ENCODE measurements around the gene MMP19.
A peak's percentile ranks its signal among the peaks of the same experiment; 100 is the strongest.
"Not testable (repeated sequence)": the region's sequence is repeated elsewhere in the genome, so short reads cannot be mapped to it uniquely, and the experiment has no call there.

MMP19 gene, protein sequence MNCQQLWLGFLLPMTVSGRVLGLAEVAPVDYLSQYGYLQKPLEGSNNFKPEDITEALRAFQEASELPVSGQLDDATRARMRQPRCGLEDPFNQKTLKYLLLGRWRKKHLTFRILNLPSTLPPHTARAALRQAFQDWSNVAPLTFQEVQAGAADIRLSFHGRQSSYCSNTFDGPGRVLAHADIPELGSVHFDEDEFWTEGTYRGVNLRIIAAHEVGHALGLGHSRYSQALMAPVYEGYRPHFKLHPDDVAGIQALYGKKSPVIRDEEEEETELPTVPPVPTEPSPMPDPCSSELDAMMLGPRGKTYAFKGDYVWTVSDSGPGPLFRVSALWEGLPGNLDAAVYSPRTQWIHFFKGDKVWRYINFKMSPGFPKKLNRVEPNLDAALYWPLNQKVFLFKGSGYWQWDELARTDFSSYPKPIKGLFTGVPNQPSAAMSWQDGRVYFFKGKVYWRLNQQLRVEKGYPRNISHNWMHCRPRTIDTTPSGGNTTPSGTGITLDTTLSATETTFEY

DNA sequence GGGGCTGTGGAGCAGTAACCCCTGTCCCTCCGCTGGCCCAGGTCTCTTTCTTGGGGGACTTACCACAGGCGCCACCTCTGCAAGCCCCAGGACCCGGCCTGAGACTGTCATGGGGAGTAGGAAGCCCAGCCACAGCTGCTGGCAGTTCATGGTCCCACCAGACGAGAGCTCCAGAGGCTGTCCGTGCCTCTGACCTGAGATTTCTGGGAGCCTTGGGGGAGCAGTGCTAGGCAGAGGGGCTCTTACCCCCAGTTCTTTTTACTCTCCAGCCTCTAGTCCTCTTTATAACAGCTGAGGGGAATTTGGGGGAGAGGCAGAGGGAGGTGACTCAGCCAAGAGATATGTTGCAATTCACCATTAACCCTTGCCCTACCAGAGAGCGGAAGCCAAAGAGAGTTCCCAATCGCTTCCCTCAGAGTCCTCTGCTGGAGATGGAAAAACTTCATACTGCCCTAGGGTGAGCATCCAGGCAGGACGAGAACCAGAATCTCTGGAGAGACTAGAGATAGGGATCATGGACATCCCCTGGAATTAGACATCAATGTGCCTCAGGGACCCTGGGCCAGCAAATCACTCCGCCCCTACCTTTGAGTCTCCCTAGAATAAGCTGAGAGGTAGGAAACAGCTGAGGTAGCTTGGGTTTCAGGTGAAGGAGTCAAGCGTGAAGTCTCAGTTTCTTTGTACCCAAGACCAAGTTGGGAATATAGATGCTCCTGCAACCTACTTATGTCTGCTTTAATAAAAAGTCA lies at the start of gene MMP19:
TSS of gene MMP19 (minus strand) at position 256 of the 749 bp plus-strand sequence. CDS start at position 150, 106 bp downstream.
- DNase-seq = peak; percentile 34

GRCh38 chr12:55891310-55891709 lies 48.6 kb upstream of the MMP19 start:
- DNase-seq = no peak

DNA sequence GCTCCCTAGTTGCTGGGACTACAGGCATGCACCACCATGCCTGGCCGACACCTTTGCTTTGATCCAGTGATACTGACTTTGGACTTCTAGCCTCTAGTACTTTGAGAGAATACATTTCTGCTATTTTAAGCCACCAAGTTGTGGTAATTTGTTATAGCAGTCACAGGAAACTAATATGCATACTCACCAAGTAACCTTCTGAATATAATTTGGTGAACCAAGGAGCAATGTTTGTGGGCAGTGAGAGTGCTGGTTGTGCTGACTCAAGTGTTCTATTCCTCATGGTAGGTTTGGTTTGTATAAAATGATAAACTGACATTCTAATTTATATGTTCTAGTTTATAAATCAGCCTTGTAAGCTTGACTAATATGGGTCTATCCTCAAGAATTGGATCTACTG lies 42.4 kb upstream of the MMP19 start:
- no peak for DNase-seq

GRCh38 chr12:55877824-55878223 lies 35.1 kb upstream of the MMP19 start:
- no peak for DNase-seq

DNA sequence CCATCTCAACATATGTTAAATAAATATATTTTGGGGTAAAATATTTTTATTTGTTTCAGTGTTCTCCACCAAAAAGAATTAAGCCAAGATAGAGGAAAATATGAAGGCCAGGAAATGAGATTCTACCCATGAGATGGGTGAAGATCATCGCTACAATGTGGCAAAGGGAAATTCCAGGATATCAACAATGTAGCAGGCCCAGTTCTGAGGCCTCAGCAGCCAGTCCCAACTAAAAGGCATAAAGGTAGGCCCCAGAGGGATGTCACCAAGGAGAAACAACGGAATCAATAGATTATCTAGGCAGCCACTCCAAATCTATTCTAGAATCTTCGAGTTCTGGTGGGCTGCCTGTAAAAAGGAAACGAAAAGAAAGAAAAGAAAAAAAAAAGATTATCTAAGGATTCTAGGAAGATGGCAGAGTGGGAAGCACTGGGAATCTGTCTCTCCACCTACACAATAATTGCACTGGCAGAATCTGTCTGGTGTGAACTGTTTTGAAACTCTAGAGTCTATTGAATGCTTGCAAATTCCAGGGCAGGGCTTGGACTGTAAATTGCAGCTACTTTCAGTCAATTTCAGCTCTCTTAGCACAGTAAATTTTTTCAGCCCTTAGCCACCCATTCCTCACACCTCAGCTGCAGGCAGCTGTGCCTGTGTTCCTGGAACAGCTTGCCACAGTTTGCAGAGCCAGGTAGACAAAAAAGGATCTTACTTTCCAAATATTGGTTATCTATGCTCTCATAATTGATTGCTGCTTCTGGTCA lies 33.1 kb upstream of the MMP19 start:
- DNase-seq = no peak

GRCh38 chr12:55874443-55874842 lies 31.7 kb upstream of the MMP19 start:
- DNase-seq = no peak

GRCh38 chr12:55866454-55867004 lies 23.8 kb upstream of the MMP19 start:
- not testable (repeated sequence) for DNase-seq

- DNase-seq = no peak
Observed at GRCh38 chr12:55865327-55865726, 22.6 kb upstream of the MMP19 start.

DNA sequence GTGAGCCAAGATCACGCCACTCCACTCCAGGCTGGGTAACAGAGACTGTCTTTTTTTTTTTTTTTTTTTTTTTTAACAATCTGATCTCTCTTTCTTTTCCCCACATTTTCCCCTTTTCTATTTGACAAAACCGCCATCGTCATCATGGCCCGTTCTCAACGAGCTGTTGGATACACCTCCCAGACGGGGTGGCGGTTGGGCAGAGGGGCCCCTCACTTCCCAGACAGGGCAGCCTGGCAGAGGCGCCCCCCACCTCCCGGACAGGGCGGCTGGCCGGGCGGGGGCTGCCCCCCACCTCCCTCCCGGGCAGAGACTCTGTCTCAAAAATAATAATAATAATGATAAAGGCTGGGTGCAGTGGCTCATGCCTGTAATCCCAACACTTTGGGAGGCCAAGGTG lies 20.2 kb upstream of the MMP19 start:
- not testable (repeated sequence) for DNase-seq

GRCh38 chr12:55862286-55862685 lies 19.6 kb upstream of the MMP19 start:
- no peak for DNase-seq

GRCh38 chr12:55861871-55862270 lies 19.1 kb upstream of the MMP19 start:
- DNase-seq = no peak

DNA sequence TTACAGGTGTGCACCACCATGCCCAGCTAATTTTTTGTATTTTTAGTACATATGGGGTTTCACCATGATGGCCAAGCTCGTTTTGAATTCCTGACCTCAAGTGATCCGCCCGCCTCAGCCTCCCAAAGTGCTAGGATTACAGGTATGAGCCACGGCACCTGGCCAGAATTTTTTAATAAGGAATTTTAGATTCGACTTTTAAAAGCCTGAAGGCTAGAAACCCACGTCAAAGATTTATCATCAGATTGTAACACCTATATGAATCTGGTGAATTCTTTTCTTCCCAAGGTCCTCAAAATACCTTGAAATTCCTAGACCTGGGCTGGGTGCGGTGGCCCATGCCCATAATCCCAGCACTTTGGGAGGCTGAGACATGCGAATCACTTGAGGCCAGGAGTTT lies 18.7 kb upstream of the MMP19 start:
- DNase-seq = no peak

DNA sequence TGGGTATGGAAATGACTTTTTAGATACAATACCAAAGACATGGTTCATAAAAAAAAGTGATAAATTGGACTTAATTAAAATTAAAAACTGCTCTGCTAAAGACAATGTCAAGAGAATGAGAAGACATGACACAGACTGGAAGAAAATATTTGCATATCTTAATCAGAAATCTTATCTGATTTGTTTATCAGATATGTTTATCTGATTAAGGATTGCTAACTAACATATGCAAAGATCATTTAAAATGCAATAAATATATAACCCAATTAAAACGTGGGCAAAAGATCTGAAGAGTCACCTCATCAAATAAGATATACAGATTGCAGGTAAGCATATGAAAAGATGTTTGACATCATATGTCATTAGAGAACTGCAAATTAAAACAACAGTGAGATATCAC lies 10.0 kb upstream of the MMP19 start:
- DNase-seq = no peak

GRCh38 chr12:55850893-55851292 lies 8.2 kb upstream of the MMP19 start:
- DNase-seq = peak; percentile 5

DNA sequence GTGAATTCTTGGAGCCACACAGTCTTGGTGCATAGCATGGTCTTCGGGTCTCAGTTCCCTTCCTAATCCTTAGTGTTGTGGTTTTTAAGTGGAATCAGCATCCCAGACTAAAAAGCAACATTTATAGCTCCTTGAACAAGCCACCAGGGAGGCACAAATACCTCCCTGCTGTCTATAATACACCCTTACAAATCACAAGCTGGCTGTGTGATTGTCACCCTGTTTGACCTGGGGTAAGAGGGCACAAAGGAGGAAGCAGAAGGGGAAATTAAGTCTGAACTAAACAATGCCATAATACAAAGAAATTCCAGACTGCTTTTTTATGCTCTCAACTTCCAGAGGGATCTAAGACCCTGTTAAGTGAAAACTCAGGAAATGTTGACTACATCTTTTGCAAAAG lies 7.7 kb upstream of the MMP19 start:
- DNase-seq = peak; percentile 5

GRCh38 chr12:55849616-55850343 lies 7.0 kb upstream of the MMP19 start:
- DNase-seq = peak; percentile 19

GRCh38 chr12:55847603-55848291 lies 5.0 kb upstream of the MMP19 start:
- peak; percentile 39 for DNase-seq

DNA sequence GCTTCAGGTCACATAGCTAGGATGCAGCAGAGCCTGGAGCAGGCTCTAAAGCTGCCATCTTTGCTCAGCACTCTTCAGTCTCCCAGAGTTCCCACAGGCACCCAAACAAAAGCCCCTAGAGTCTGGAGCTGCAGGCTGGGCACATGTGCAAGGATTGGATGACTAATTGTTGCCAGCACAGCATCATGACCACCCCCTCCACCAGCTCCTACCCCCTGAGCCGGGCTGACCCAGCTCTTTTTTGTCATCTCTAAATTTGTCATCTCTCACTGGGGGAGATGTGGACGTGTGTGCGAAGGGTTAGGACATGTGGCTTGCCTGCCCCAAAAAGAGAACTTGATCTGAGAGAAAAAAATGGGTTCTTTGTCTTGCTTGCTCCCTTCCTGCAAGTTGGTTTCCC lies 4.3 kb upstream of the MMP19 start:
- peak; percentile 57 for DNase-seq

DNA sequence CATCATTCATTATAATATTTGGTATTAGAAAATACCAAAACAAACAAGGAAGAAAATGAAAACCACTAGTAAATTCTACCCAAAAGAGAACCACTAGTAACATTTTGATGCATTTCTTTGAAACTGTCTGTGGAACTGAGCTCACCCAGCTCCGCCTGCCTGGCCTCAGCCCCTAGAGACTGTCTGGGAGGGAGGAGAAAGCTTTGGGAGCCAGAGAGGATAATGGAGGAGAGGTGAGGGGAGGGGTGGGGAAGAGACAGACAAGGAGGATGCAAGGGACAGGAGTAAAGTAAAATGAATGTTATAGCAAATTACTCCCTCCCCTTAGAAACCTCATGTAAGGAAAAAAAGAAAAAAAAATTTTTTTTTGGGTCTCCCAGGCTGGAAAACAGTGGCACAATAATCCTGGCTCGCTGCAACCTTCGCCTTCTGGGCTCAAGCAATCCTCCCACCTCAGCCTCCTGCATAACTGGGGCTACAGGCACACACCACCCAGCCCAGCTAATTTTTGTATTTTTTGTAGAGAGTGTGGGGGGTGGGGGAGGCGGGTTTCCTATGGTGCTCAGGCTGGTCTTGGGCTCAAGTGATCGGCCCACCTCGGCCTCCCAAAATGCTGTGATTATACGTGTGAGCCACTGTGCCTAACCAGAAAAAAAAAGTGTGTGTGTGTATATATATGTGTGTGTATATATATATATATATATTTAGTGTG lies 3.2 kb upstream of the MMP19 start:
- DNase-seq = peak; percentile 14

DNA sequence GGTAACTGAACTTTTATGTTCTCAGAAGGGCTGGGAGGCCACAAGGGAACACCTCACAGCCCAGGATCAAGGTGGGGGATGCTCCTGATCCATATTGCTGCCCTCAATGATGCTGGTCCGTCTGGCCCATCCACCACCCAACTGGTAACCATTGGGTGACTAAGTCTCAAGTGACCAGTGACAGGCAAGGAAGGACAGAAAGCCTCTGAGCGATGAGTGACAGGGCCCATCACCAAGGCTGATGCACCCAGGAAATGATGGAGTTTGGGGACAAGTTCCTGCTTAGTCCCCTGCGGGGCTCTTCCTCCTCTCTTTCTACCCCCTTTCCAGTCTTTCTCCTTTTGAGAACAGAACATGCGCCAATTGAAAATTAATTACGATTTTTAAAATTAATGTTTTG lies 2.6 kb upstream of the MMP19 start:
- peak; percentile 54 for DNase-seq

DNA sequence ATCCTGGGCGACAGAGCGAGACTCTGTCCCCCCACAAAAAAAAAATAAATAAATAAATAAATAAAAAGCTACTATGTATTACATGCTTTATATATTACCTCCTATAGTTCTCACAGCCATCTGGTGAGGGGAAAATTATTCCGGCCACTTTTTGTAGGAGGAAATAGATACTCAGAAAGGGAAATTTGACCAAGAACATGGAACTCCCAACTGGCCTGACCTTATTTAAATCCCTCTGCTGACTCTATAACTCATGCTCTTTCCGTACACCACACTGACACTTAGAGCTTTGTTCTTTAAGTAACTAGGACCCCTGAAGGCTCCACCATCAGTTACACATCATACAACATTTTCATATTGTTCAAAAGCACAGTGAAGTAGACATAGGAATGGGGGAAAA lies 2.2 kb upstream of the MMP19 start:
- DNase-seq = no peak

Data from activated effector memory CD4-positive, alpha-beta T cell treated with anti-CD3 and anti-CD28 coated beads, Interleukin-2, amount 50 U/mL, for 16 hours (primary cell).